GM21390 (cell line): ENCODE results near the gene TFB2M.
A peak's percentile ranks its signal among the peaks of the same experiment; 100 is the strongest.
"Not testable (repeated sequence)": the region's sequence is repeated elsewhere in the genome, so short reads cannot be mapped to it uniquely, and the experiment has no call there.

ENCODE experiments used
- ATAC-seq: cut with Tn5 transposase; IDR thresholded peaks from one replicate; pipeline ENCODE4 v1.9.1; 2021; ENCODE audit not compliant: unreplicated experiment

TFB2M gene

DNA sequence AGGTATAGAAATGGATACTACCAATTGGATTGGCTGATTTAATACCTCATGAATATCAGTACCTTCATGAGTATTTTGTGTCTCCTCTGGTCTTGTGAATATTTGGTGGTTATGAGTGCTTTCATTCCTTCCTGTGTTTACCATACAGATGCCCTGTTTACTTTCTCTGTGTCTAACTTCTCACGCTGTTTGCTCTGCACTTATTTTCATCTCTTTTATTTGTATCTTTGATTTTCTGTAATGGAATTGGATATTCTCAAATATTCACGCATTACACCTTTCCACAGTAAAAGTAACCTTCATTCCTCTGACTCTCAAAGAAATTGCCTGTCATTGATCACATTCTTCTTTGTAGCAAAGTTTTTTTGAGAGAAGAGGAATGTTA is 17.0 kb upstream of the TFB2M start:
- ATAC-seq = no peak

DNA sequence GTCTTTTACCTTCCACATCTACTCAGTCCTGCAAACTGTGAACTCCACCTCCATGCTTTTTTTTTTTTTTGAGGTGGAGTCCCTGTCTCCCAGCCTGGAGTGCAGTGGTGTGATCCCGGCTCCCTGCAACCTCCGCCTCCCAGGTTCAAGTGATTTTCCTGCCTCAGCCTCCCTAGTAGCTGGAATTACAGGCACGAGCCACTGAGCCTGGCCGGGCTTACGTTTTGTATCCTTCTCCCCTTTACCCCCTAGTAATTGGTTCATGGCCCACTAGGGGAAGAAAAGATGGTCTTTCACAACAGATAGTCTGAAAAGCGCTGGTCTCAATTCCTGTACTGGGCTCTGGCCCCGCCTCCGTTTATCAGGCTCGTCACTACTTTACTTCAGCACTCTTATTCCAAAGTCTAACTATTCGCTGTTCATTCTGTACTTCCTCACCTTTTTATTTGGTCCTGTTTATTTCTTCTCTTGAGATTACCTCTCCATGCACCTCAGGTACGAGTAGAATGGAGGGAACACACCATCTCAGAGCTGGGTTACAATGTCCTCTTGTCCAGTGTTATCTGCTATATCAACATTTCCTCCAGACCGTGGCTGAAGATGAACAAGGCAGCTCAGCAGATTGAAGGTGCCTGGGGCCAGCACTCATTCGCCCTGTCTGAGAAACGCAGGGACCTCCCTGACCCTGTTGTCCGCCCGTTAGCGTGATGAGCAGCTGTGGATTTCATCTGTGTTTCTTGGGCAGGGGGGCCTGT is 16.4 kb upstream of the TFB2M start:
- ATAC-seq = no peak

DNA sequence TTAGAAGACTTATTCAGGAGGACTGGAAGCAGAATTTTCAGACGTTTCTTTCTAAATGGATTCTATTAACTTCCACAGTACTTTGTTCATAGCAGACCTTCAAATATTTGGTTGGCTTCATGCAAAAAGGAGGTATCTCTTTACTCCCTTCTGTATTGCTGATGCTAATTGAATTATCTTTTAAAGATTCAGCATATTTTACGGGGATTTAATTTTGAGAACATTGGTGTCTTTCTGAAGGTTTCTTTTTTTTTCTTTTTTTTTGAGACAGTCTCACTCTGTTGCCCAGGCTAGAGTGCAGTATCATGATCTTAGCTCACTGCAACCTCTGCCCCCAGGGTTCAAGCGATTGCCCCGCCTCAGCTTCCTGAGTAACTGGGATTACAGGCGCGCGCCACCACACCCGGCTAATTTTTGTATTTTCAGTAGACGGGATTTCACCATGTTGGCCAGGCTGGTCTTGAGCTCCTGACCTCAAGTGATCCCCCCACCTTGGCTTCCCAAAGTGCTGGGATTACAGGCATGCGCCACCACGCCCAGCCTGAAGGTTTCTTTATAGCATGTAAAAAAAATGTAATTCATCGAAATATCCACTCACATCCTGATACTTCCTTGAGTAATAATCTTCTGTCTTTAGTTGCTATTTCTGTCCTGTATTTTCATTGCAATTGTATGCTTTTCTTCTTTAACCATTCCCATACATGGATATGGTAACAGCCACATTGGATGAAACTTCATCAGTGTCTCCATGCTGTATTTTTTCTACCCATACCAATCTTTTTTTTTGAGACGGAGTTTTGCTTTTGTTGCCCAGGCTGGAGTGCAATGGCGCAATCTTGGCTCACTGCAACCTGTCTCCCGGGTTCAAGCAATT is 14.7 kb upstream of the TFB2M start:
- ATAC-seq = no peak

DNA sequence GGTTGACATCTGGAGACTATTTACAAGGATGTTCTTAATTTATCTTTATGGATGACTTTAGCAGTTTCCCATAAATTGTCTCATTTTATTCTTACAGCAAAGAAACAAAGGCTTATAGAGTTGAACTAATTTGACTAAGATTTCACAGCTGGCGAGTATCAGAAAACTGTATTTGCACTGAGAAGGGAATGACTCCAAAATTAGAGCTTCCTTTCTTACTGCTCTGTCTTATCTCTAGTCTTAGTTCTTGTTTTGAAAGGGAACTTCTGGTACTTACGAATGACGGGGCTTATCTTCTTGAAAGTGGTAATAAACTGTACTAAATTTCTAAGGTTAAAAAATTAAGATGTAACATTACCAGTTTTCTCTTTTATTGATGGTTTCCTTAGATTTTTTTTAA is 13.8 kb upstream of the TFB2M start:
- peak; percentile 88 for ATAC-seq

DNA sequence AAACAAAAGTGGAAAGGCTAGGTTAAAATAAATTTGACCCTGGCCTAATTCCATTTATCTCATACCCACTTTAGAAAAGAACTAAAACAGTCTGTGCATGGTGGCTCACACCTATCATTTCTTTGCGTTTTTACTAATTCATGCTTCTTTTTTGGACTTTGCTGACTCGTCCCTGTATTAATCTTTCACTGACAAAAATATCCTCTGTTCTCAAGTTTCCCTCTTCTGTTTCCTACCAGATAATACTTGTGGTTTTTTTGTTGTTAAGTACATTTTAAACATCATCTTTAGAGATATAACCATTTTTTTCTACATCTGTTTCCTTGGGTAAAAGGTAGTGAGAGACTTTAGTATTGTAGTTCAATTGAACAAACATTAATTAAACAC is 11.7 kb upstream of the TFB2M start:
- ATAC-seq = no peak

DNA sequence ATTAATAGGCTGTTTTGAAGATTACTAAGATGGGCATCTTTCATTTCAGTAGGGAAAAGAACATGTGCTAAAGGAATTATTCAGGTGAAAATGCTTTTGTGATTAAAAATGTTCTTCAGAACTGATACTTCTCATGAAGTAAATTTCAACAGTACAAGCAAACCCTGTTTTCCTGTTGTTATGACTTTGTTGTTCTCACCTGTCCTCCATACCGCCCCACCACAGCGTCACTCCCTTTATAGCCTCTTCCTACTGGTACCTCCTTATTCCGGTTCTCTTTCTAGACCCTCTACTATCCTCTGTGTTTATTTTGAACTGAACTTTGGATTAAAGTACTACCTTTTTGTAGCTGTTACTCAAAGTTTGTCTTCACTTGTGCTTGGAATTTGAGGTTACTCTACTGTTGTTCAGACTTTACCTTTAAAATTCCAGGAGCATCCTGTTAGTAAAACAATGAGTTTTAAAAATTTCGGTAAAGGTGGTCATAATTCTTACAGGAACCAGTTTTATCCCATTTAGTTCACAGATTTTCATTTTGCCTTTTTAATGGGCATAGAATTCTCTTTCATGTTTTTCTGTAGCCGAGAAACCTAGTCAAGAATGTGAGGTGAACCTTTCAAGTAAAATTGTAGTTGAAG is 11.1 kb upstream of the TFB2M start:
- no peak for ATAC-seq

DNA sequence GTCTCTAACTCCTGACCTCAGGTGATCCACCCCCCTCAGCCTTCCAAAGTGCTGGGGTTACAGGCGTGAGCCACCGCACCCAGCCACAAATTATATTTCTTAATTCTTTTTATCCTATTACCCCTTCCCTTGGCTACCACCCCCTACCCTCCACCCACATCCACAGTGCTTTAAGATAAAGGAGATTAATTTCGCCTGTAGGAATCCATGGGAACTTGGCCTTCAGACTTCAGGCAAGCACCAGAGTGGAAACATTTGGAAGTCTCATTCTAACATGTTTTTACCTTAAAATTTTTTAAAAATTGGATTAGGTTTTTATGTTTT is 10.6 kb upstream of the TFB2M start:
- ATAC-seq = no peak

DNA sequence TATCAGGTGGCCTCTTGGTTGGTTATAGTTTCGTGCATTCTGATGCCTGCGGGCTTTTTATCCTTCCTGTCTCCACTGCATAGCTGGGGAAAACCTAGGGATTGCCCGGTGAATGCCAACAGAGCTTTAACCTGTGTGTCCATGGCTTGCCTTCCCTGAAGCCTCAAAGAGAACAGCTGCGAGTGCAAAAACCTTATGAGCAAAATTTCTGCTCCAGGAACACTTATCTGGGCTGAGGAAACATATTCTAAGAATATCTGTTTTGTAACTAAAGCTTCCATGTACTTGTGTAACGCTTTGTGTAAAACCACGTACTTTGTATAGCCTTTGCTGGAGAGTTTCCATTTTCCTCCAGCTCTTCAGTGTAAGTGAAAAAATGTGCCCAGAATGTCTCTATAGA is 7.4 kb upstream of the TFB2M start:
- ATAC-seq = no peak

DNA sequence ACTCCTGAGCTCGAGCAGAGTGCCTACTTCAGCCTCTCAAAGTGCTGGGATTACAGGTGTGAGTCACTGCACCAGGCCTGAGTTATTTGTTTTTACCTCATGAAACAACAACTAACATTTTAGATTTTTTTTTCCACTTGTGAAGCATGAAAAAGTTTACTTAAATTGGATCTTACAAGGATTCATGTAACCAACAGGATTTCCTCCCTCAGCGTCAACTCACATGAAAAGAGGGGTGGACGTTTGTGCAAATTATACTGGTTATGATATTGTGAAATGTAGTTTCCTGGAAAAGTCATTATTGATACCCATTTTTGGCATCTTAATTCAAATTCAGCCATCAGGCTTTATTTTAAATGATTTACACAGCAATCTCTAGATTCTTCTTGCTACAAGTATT is 6.7 kb upstream of the TFB2M start:
- no peak for ATAC-seq

DNA sequence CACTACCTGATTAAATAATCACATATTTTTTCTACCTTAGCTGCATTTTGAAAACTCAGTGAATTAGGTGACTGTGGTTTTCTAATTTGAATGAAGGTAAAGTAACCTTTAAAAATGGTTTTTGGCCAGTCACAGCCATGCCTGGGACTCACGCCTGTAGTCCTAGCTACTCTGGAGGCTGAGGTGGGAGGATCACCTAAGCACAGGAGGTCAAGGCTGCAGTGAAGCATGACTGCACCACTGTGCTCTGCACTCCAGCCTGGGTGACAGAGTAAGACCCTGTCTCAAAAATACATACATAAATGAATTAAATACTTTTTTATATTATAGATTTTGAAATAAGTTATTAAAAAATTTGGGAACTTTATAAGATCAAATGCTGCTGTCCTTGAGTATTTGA is 5.9 kb upstream of the TFB2M start:
- no peak for ATAC-seq

DNA sequence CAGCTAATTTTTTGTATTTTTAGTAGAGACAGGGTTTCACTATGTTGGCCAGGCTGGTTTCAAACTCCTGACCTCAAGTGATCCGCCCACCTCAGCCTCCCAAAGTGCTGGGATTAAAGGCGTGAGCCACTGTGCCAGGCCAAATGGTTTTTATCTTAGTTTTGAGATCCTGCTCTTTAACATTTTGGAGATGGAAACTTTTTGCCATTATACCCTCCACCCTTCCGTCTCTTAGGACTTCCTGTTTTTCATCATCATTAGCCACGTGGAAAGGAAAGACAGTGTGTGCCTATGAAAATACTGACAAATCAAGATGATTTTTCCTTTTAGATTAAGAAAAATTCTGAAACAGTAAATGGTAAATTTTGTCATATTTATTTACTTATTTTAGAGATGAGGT is 5.2 kb upstream of the TFB2M start:
- not testable (repeated sequence) for ATAC-seq

DNA sequence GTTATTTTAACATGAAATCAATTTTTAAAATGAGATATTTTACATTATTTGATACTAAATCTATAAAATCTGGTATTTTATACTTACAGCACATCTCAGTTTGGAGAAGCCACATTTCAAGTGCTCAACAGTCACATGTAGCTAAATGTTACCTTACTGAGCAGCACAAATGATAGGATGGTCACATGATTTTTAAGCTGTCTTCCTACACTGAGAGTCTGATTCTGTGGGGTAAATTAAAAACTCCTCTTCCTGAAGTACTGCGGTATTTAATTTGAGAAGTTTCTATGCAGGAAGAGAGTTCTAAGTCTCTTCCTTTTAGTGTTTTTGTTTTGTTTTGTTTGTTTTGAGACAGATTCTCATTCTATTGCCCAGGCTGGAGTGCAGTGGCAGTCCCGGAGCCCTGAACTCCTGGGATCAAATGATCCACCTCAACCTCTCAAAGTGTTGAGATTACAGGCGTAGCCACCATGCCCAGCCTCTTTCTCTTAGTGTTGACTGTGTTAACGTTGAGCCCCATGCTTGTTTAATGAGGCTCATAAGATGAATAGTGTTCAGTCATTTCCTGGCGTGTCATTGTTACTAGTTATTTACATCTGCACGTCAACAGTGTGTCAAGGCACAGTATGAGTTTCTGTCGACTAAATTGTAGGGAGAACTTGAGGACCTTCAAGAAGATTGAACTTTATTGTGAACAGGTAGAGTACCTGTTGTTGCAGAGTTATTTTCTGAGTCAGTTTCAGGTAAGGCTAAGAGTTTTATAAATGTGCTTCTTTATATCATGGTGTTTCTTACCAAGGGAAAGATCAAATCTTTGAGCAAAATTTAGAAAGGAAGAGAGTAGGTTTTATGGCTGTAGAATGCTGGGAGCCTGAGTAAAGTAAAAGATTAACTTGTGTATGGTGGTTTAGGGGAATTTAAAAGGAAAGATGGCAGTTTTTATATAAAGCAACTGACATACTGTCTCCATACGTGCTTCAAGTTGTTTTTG is 3.5 kb upstream of the TFB2M start:
- no peak for ATAC-seq

DNA sequence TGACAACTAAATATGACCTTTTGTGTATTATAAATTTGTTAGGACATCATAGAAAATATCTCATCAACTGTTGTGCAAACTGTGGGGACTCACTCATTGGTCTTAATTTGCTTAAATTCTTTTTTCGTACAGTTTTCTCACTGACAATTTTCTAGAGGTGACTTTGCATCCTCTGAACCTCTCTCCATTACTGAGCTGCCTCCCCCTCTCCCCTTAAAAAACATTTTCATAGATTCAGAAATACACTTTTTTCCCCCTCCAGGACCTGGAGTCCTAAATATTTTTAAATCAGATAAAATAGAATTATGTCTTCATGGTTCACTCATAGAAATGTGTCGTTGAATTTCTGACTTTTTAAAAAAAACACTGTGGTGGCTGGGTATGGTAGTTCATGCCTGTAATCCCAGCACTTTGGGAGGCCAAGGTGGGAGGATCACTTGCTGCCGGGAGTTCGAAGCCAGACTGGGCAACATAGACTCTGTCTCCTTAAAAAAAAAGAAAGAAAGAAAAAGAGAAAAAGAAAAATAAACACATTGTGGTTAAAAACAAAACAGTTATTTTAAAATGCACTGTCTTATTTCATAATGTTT is 1.7 kb upstream of the TFB2M start:
- ATAC-seq = no peak

DNA sequence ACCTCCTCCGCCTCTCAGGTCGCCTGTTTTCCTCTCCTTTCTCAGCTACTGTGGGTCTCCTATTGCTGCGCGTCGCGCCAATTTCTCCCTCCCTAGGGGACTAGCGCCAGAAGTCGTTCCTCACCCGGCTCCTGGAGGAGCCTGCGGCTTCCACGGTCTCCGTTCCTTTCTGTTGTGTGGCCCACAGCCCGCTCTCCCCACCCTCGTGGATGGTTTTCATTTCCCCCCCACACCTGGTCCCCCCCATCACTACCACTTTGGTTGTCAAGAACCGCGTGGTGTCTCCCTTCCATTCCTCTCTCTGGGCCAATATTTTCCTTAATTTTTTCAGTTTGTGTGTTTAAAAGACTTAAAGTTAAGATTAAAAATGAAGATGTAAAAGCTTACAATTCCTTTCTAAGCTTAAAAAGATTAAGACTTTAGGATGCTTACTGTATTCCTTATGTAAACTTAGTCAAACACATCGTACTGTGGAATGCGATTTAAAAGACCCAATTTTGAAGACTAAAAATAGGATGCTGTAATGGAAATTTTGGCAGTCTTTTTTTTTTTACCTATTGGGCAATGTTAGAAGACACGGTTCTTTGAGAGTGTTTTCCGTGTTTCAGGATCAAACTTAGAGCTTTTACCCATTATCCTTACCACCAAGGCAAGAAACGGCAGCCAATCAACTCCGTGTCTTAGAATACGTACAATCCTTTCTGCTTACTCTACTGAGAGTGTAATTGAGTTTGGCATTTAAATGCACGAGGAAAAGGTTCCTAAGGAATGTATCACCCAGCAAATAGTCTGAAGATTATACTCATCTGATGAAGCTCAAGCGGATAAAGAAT is 968 bp upstream of the TFB2M start:
- peak; percentile 26 for ATAC-seq

DNA sequence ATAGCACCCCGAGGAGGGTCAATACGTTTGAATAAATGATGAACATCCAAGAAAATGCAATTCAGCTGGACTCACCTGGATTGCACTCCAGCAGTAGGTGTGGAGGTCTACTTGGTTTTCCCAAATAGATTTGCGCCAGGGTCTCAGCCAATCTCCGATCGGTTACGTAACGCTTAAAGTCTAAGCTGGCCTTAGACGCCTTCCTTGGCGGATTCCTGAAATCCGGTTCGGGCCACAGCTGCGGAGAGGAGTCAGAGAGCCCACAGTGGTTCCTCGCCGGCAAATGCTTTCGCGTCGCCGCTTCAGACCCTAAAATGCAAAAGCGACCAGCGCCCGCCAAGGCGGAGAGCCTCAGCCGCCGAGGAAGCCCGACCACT is 322 bp downstream of the TFB2M start:
- peak; percentile 1 for ATAC-seq

DNA sequence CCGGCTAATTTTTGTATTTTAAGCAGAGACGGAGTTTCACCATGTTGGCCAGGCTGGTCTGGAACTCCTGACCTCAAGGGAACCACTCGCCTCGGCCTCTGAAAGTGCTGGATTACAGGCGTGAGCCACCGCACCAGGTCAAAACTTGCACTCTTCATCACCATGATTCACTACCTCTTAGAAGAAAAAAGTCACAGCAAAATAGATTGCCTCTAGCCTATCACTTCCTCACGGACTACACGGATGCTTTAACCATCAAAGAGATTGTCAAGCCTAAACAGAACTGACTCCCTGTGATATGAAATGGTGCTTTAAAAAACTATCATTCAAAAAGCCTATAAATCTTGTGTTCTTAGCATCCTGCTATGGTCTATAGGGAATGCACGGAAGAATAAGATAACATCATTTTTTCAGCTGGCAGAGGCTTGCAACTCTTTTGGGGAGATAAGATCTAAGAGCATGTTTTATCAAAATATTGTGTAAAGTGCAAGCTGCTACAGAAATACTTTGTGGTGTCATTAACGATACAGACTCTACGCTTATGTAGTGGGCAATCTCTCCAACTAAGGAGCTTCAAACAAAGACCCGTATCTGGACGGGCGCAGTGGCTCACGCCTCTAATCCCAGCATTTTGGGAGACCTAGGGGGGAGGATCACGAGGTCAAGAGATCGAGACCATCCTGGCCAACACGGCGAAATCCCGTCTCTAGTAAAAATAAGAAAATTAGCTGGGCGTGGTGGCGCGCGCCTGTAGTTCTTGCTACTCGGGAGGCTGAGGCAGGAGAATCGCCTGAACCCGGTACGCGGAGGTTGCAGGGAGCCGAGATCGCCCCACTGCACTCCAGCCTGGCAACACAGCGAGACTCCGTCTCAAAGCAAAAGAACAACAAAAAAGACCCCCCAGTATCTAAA is 966 bp downstream of the TFB2M start:
- no peak for ATAC-seq

DNA sequence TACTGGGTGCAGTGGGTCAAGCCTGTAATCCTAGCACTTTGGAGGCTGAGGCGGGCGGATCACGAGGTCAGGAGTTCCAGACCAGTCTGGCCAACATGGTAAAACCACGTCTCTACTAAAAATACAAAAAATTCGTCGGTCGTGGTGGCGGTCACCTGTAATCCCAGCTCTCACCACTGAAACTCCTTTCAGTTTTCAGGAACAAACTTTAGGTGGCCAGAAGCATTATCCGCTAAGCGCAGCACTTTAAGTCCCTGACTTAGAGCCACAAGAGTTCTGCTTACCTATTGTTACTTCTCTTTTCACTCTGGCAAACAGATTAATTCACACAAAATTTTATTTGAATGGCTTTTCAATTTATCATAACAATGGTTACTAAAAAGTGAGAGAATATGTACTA is 5.2 kb downstream of the TFB2M start:
- ATAC-seq = not testable (repeated sequence)

DNA sequence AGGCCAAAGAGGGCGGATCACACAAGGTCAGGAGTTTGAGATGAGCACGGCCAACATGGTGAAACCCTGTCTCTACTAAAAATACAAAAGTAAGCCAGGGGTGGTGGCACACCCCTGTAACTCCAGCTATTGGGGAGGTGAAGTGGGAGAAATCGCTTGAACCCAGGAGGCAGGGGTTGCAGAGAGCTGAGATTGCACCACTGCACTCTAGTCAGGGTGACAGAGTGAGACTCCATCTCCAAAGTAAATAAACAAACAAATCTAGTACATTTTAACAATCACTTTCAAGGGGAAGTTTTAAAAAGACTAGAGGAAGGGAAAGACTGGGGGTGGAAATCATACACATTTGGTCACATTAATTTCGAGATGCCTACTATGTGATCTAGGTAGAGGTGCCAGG is 6.8 kb downstream of the TFB2M start:
- no peak for ATAC-seq

DNA sequence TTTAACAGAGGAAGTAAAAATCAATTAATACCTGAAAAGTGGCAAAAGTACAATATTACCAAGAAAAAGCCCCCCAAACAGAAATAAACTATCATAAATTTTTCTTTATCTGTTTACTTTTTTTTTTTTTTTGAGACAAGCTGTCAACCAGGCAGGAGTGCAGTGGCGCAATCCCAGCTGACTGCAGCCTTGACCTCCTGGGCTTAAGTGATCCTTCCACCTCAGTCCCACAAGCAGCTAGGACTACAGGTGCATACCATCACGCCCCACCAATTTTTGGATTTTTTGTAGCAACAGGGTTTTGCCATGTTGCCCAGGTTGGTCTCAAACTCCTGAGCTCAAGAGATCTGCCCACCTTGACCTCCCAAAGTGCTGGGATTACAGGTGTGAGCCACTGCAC is 8.0 kb downstream of the TFB2M start:
- no peak for ATAC-seq
